GM19043 (cell line): ENCODE data around the gene ADARB1.

Experiments used
- ATAC-seq: cut with Tn5 transposase; IDR thresholded peaks from one replicate; pipeline ENCODE4 v1.9.1; 2021; ENCODE audit warnings: low read depth; ENCODE audit not compliant: unreplicated experiment

ADARB1 gene

GRCh38 chr21:45037986-45038385 lies 36.4 kb upstream of the ADARB1 start:
- no peak for ATAC-seq

- ATAC-seq: no peak
These were observed 34.8 kb upstream of the ADARB1 start for GRCh38 chr21:45039317-45040156.

GRCh38 chr21:45040157-45040711 lies 34.1 kb upstream of the ADARB1 start:
- ATAC-seq: no peak

- no peak for ATAC-seq
These were observed 33.6 kb upstream of the ADARB1 start for GRCh38 chr21:45040739-45041138.

GRCh38 chr21:45041351-45041805 lies 33.0 kb upstream of the ADARB1 start:
- no peak for ATAC-seq

GRCh38 chr21:45041984-45042663 lies 32.3 kb upstream of the ADARB1 start:
- ATAC-seq: no peak

- ATAC-seq: no peak
These were observed 31.7 kb upstream of the ADARB1 start for GRCh38 chr21:45042664-45043161.

- ATAC-seq: no peak
These were observed 30.8 kb upstream of the ADARB1 start for GRCh38 chr21:45043541-45044020.

GRCh38 chr21:45045481-45045880 lies 28.9 kb upstream of the ADARB1 start:
- no peak for ATAC-seq

- ATAC-seq: no peak
These were observed 27.1 kb upstream of the ADARB1 start for GRCh38 chr21:45047257-45047656.

GRCh38 chr21:45048026-45048698 lies 26.2 kb upstream of the ADARB1 start:
- ATAC-seq: no peak

GRCh38 chr21:45048968-45049367 lies 25.4 kb upstream of the ADARB1 start:
- no peak for ATAC-seq

- ATAC-seq: no peak
These were observed 24.6 kb upstream of the ADARB1 start for GRCh38 chr21:45049714-45050344.

GRCh38 chr21:45050345-45050796 lies 24.0 kb upstream of the ADARB1 start:
- no peak for ATAC-seq

- ATAC-seq: no peak
These were observed 23.4 kb upstream of the ADARB1 start for GRCh38 chr21:45050797-45051489.

- no peak for ATAC-seq
These were observed 22.6 kb upstream of the ADARB1 start for GRCh38 chr21:45051580-45052434.

GRCh38 chr21:45052960-45053359 lies 21.4 kb upstream of the ADARB1 start:
- no peak for ATAC-seq

GRCh38 chr21:45053561-45054226 lies 20.7 kb upstream of the ADARB1 start:
- ATAC-seq: no peak
